ENCODE data around the gene SLCO4A1. TPM values are rescaled to one million over a fixed set of nuclear protein-coding genes. Genes with fewer than 3 reads are reported as not detected.

SLCO4A1 gene
- total RNA-seq, 5 donors from 2014 or later (not counting 1 experiment from before 2014, with no cell fraction given) = 0.98 to 7.2 (median 5.4) TPM

GRCh38 chr20:62636446-62636845 lies 5.9 kb upstream of the SLCO4A1 start:
- H3K4me3 ChIP-seq (ENCODE audit: control insufficient read depth in 1 of 2, extremely low read depth in 1 of 2, low read length in 1 of 2) = no peak overlapping the region
- H3K36me3 ChIP-seq (ENCODE audit: control insufficient read depth in 2 of 2, extremely low read depth in 1 of 2, insufficient read depth in 1 of 2, low read length in 1 of 2) = no peaks in the 10 kb centered on the region
- H3K4me3 Mint-ChIP-seq = no peak overlapping the region
- no peaks in the 10 kb centered on the region for H3K9me3 ChIP-seq
- DNase-seq (no peak), ATAC-seq (replicated peaks in 1 of 4) (peak in 3 of 4 experiments; percentile 53 to 67 (median 61))
- CTCF ChIA-PET = no interaction called here
- peaks cover 0 to 4% of the 10 kb centered on the region in 2 experiments for H3K4me1 ChIP-seq (ENCODE audit: control insufficient read depth in 1 of 2, extremely low read depth in 1 of 2, insufficient read depth in 2 of 2, low read length in 2 of 2)
- H3K27me3 Mint-ChIP-seq = peaks cover 12 to 25% of the 10 kb centered on the region in 2 donors
- H3K9me3 Mint-ChIP-seq = no peaks in the 10 kb centered on the region
- H3K27me3 ChIP-seq (replicated peaks in 1 of 2; ENCODE audit: control insufficient read depth in 2 of 2, extremely low read depth in 1 of 2, insufficient read depth in 2 of 2, low read length in 1 of 2) = peaks cover 0 to 50% of the 10 kb centered on the region in 2 experiments
- peaks cover 0 to 13% (median 4%) of the 10 kb centered on the region in 3 donors for H3K4me1 Mint-ChIP-seq
- H3K27ac Mint-ChIP-seq = no peak overlapping the region
- POLR2A ChIA-PET = no interaction called here
- H3K36me3 Mint-ChIP-seq = no peaks in the 10 kb centered on the region
- whole genome bisulfite sequencing (ENCODE audit: insufficient coverage) = 22% methylated on average over 11 of the region's 16 CpGs
- no peak overlapping the region for H3K27ac ChIP-seq (ENCODE audit: low read length)

- no peaks in the 10 kb centered on the region for H3K36me3 Mint-ChIP-seq
- no peak overlapping the region for H3K4me3 Mint-ChIP-seq
- peaks cover 12 to 22% of the 10 kb centered on the region in 2 donors for H3K27me3 Mint-ChIP-seq
- H3K4me1 ChIP-seq (ENCODE audit: control insufficient read depth in 1 of 2, extremely low read depth in 1 of 2, insufficient read depth in 2 of 2, low read length in 2 of 2) = peaks cover 2 to 10% of the 10 kb centered on the region in 2 experiments
- no peaks in the 10 kb centered on the region for H3K36me3 ChIP-seq (ENCODE audit: control insufficient read depth in 2 of 2, extremely low read depth in 1 of 2, insufficient read depth in 1 of 2, low read length in 1 of 2)
- POLR2A ChIA-PET = no interaction called here
- no peak overlapping the region for H3K4me3 ChIP-seq (ENCODE audit: control insufficient read depth in 1 of 2, extremely low read depth in 1 of 2, low read length in 1 of 2)
- ATAC-seq (replicated peaks in 1 of 4) (no peak), DNase-seq (no peak)
- no peaks in the 10 kb centered on the region for H3K9me3 ChIP-seq
- H3K9me3 Mint-ChIP-seq = no peaks in the 10 kb centered on the region
- WGBS (ENCODE audit: insufficient coverage) = 72% methylated on average over 5 of the region's 5 CpGs
- H3K27ac ChIP-seq (ENCODE audit: low read length) = no peak overlapping the region
- peaks cover 0 to 16% (median 7%) of the 10 kb centered on the region in 3 donors for H3K4me1 Mint-ChIP-seq
- H3K27me3 ChIP-seq (replicated peaks in 1 of 2; ENCODE audit: control insufficient read depth in 2 of 2, extremely low read depth in 1 of 2, insufficient read depth in 2 of 2, low read length in 1 of 2) = peaks cover 0 to 50% of the 10 kb centered on the region in 2 experiments
- H3K27ac Mint-ChIP-seq = no peak overlapping the region
- CTCF ChIA-PET = no interaction called here
Observed at GRCh38 chr20:62637110-62637509, 5.2 kb upstream of the SLCO4A1 start.

DNA sequence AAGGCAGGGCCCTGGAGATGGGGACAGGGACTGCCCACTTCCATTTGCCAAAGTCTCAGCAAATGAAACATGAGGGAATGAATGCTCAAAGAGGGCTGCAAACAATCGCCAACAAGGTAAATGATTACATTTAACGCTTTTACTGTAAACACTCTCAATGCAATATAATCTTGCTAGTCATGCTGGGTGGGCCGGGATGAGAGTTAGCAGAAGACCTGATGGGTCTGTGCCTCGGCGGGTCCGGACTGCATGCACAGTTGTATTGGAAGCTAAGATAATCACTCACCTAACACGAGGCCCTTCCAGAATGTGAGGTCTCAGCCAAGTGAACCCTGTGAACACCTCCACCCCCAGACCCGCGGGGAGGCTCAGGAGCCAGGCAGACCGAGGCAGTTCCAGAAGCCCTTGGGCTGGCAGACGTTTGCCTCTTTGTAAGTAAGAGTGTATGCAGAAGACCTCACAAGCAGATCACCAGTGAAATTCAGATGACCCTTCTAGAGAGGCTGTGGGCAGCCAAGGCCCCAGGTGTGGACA lies 4.7 kb upstream of the SLCO4A1 start:
- no peaks in the 10 kb centered on the region for H3K36me3 ChIP-seq (ENCODE audit: control insufficient read depth in 2 of 2, extremely low read depth in 1 of 2, insufficient read depth in 1 of 2, low read length in 1 of 2)
- Mint-ChIP-seq H3K4me1 (peaks cover 0 to 16% (median 7%) of the 10 kb centered on the region in 3 donors), H3K27me3 (peaks cover 12 to 22% of the 10 kb centered on the region in 2 donors), H3K4me3 (no peak overlapping the region), H3K9me3 (no peaks in the 10 kb centered on the region), H3K36me3 (no peaks in the 10 kb centered on the region), H3K27ac (no peak overlapping the region)
- ATAC-seq (replicated peaks in 1 of 4) (no peak), DNase-seq (no peak)
- H3K27me3 ChIP-seq (replicated peaks in 1 of 2; ENCODE audit: control insufficient read depth in 2 of 2, extremely low read depth in 1 of 2, insufficient read depth in 2 of 2, low read length in 1 of 2) = peaks cover 0 to 50% of the 10 kb centered on the region in 2 experiments
- peaks cover 2 to 10% of the 10 kb centered on the region in 2 experiments for H3K4me1 ChIP-seq (ENCODE audit: control insufficient read depth in 1 of 2, extremely low read depth in 1 of 2, insufficient read depth in 2 of 2, low read length in 2 of 2)
- H3K4me3 ChIP-seq (ENCODE audit: control insufficient read depth in 1 of 2, extremely low read depth in 1 of 2, low read length in 1 of 2) = no peak overlapping the region
- no peak overlapping the region for H3K27ac ChIP-seq (ENCODE audit: low read length)
- 70% methylated on average over 2 of the region's 11 CpGs for WGBS (ENCODE audit: insufficient coverage)
- H3K9me3 ChIP-seq = no peaks in the 10 kb centered on the region
- CTCF ChIA-PET = no interaction called here
- POLR2A ChIA-PET = no interaction called here

DNA sequence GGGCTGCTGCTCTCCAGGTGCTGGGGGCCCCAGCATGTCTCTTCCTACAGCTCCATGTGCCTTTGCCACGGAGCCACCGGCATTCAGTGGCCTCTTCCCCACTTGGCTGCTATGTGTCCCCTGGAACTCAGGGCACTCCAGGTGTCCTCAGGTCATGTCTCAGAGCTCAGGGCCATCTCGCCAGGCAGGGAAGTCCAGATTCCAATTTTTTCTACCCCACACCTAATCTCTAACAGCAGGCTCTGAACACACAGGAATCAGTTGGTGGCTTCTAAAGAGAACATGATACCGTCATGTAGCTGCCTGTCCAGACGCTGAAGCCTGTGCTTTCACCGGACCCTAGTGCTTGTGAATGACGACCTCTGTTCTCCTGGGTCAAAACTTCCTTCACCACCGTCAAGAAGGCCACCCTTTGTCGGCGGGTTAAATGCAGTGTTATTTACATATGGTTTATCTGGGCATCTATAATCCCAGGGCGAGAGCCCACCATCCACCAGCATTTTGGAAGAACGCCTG lies 4.2 kb upstream of the SLCO4A1 start:
- Histone ChIP-seq H3K27me3 (replicated peaks in 1 of 2; ENCODE audit: control insufficient read depth in 2 of 2, extremely low read depth in 1 of 2, insufficient read depth in 2 of 2, low read length in 1 of 2) (peaks cover 0 to 48% of the 10 kb centered on the region in 2 experiments), H3K27ac (ENCODE audit: low read length) (no peak overlapping the region), H3K4me3 (ENCODE audit: control insufficient read depth in 1 of 2, extremely low read depth in 1 of 2, low read length in 1 of 2) (no peak overlapping the region), H3K4me1 (ENCODE audit: control insufficient read depth in 1 of 2, extremely low read depth in 1 of 2, insufficient read depth in 2 of 2, low read length in 2 of 2) (peaks cover 2 to 13% of the 10 kb centered on the region in 2 experiments), H3K36me3 (ENCODE audit: control insufficient read depth in 2 of 2, extremely low read depth in 1 of 2, insufficient read depth in 1 of 2, low read length in 1 of 2) (no peaks in the 10 kb centered on the region), H3K9me3 (no peaks in the 10 kb centered on the region)
- Mint-ChIP-seq H3K4me1 (peaks cover 0 to 16% (median 10%) of the 10 kb centered on the region in 3 donors), H3K27ac (no peak overlapping the region), H3K9me3 (no peaks in the 10 kb centered on the region), H3K27me3 (peaks cover 12 to 18% of the 10 kb centered on the region in 2 donors), H3K4me3 (no peak overlapping the region), H3K36me3 (no peaks in the 10 kb centered on the region)
- ChIA-PET CTCF (no interaction called here), POLR2A (no interaction called here)
- no peak for DNase-seq
- WGBS (ENCODE audit: insufficient coverage) = 92% methylated on average over 7 of the region's 12 CpGs
- ATAC-seq (replicated peaks in 1 of 4) = no peak

DNA sequence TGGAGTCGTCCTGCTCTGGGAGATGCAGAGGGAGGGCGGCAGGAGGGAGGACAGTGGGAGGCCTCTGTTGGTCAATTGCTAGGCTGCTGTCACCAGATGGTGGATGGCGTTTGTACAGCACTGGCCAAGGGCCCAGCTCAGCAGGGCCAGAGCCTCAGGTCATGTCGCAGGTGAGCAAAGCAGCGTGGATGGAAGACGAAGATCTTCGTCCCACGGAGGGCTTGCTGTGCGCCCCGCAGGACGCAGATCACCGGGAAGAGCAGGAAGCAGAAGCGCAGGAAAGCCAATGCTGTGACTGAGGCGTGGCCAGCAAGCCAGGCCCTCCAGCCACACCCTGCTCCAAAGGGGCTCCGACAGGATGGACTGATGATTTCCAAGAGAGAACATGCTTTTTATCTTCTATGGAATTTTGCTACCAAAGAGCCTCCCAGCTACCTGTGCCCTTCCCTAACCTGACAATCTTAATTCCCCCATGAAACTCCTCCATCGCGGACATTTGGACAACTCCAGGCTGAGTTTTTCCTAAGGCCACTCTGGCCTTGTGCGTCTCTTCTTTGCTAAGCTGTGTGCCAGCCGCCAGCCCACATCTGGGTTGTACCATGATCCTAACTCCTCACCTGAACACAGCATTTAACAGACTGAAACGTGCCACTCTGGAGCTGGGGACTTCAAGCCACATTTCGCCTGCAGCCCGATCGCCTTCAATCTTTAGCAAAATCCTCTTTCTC lies 3.5 kb upstream of the SLCO4A1 start:
- peaks cover 7 to 20% of the 10 kb centered on the region in 2 experiments for H3K4me1 ChIP-seq (ENCODE audit: control insufficient read depth in 1 of 2, extremely low read depth in 1 of 2, insufficient read depth in 2 of 2, low read length in 2 of 2)
- Mint-ChIP-seq H3K9me3 (no peaks in the 10 kb centered on the region), H3K27ac (no peak overlapping the region), H3K27me3 (peaks cover 12% of the 10 kb centered on the region in 2 donors), H3K4me1 (peaks cover 0 to 20% (median 16%) of the 10 kb centered on the region in 3 donors), H3K4me3 (no peak overlapping the region), H3K36me3 (no peaks in the 10 kb centered on the region)
- no peak overlapping the region for H3K27ac ChIP-seq (ENCODE audit: low read length)
- H3K4me3 ChIP-seq (ENCODE audit: control insufficient read depth in 1 of 2, extremely low read depth in 1 of 2, low read length in 1 of 2) = no peak overlapping the region
- DNase-seq = no peak
- ATAC-seq (replicated peaks in 1 of 4) = no peak
- H3K27me3 ChIP-seq (replicated peaks in 1 of 2; ENCODE audit: control insufficient read depth in 2 of 2, extremely low read depth in 1 of 2, insufficient read depth in 2 of 2, low read length in 1 of 2) = peaks cover 0 to 51% of the 10 kb centered on the region in 2 experiments
- ChIA-PET CTCF (no interaction called here), POLR2A (interaction anchor here in 1 of 2 donors (0.6 kb wide), 1 partner anchor 13 kb away, joined by 6 read pairs; no protein-coding TSS in a partner anchor)
- 89% methylated on average over 20 of the region's 23 CpGs for WGBS (ENCODE audit: insufficient coverage)
- H3K36me3 ChIP-seq (ENCODE audit: control insufficient read depth in 2 of 2, extremely low read depth in 1 of 2, insufficient read depth in 1 of 2, low read length in 1 of 2) = no peaks in the 10 kb centered on the region
- H3K9me3 ChIP-seq = no peaks in the 10 kb centered on the region

- ChIA-PET CTCF (no interaction called here), POLR2A (interaction anchor here in 1 of 2 donors (0.6 kb wide), 1 partner anchor 13 kb away, joined by 6 read pairs; no protein-coding TSS in a partner anchor)
- Histone ChIP-seq H3K4me3 (ENCODE audit: control insufficient read depth in 1 of 2, extremely low read depth in 1 of 2, low read length in 1 of 2) (no peak overlapping the region), H3K9me3 (no peaks in the 10 kb centered on the region), H3K36me3 (ENCODE audit: control insufficient read depth in 2 of 2, extremely low read depth in 1 of 2, insufficient read depth in 1 of 2, low read length in 1 of 2) (no peaks in the 10 kb centered on the region), H3K4me1 (ENCODE audit: control insufficient read depth in 1 of 2, extremely low read depth in 1 of 2, insufficient read depth in 2 of 2, low read length in 2 of 2) (peaks cover 7 to 24% of the 10 kb centered on the region in 2 experiments), H3K27ac (ENCODE audit: low read length) (no peak overlapping the region), H3K27me3 (replicated peaks in 1 of 2; ENCODE audit: control insufficient read depth in 2 of 2, extremely low read depth in 1 of 2, insufficient read depth in 2 of 2, low read length in 1 of 2) (peaks cover 0 to 51% of the 10 kb centered on the region in 2 experiments)
- no peak for ATAC-seq (replicated peaks in 1 of 4)
- Mint-ChIP-seq H3K36me3 (no peaks in the 10 kb centered on the region), H3K27ac (no peak overlapping the region), H3K27me3 (peaks cover 12% of the 10 kb centered on the region in 2 donors), H3K4me1 (peaks cover 0 to 23% (median 16%) of the 10 kb centered on the region in 3 donors), H3K4me3 (no peak overlapping the region), H3K9me3 (no peaks in the 10 kb centered on the region)
- DNase-seq = no peak
- no CpG with 5 or more reads among the region's 9 CpGs for WGBS (ENCODE audit: insufficient coverage)
Observed at GRCh38 chr20:62639765-62640164, 2.5 kb upstream of the SLCO4A1 start.
